Measurements from ENCODE around the gene PRKN.
"Not testable (repeated sequence)": the region's sequence is repeated elsewhere in the genome, so short reads cannot be mapped to it uniquely, and the experiment has no call there.

PRKN gene

DNA sequence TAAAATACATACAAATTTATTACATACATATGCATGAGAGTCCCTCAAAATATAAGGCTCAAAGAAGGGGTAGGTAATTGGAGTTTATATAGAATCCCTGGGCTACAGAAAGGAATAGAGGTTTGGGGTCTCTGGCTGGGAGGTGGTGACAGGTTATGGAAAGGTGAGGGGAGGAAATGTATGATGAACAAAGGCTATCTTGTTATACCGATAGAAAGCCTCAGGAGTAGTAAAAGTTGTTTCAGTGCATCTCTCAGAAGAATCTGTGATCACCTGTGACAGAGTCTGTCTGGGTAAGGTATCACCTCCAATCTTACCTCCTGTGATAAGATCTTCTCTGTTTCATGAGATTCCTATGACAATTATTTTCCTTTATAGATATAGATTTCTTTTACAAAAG lies 1200.8 kb downstream of the PRKN start:
- no peak for DNase-seq (ENCODE audit: low read depth in 3 of 3, low spot score in 1 of 3)

DNA sequence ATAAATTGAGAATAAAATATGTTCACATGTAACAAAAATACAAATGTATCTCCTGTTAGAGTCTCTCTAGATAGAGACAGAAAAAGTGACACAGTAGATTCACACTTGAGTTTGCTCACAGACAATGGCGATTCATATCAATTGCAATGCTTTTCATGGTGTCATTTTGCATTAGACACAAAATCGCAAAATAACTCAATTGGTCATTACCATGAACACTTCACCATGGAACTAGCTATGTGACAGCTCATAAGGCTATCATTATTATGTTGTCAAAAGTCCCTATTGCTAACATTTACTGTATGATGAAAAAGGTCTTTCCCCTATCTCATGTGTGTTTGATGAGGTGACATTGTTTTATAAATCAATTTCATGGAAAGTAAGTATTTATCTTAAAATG lies 1204.2 kb downstream of the PRKN start:
- no peak for DNase-seq (ENCODE audit: low read depth in 3 of 3, low spot score in 1 of 3)

DNA sequence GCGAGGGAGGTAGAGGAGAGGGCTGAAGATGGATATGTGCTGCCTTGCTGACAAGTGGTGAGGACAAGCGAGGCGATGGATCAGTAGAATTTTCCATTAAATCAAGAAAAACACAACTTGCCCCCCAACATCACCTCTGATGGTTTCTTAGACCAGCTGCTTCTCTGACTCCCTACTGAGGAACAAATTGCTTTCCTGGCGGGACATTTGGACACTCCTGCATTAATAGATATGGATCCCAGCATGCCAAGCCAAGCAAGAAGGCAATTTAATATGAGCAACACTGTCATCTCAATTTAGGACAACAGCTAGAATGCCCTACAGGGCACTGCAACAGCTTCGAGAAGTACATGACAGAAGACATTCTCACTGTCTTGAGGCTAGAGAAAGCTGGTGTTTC lies 1205.3 kb downstream of the PRKN start:
- DNase-seq (ENCODE audit: low read depth in 3 of 3, low spot score in 1 of 3), result no peak

- no peak for DNase-seq (ENCODE audit: low read depth in 3 of 3, low spot score in 1 of 3)
Measured at GRCh38 chr6:161511447-161512095, 1216.0 kb downstream of the PRKN start.

GRCh38 chr6:161508341-161508740 lies 1219.2 kb downstream of the PRKN start:
- no peak for DNase-seq (ENCODE audit: low read depth in 3 of 3, low spot score in 1 of 3)

- no peak for DNase-seq (ENCODE audit: low read depth in 3 of 3, low spot score in 1 of 3)
Measured at GRCh38 chr6:161507375-161507774, 1220.2 kb downstream of the PRKN start.

GRCh38 chr6:161503570-161503969 lies 1224.0 kb downstream of the PRKN start:
- no peak for DNase-seq (ENCODE audit: low read depth in 3 of 3, low spot score in 1 of 3)

- no peak for DNase-seq (ENCODE audit: low read depth in 3 of 3, low spot score in 1 of 3)
Measured at GRCh38 chr6:161498881-161499280, 1228.7 kb downstream of the PRKN start.

- DNase-seq (ENCODE audit: low read depth in 3 of 3, low spot score in 1 of 3), result no peak
Measured at GRCh38 chr6:161498359-161498758, 1229.2 kb downstream of the PRKN start.

- no peak for DNase-seq (ENCODE audit: low read depth in 3 of 3, low spot score in 1 of 3)
Measured at GRCh38 chr6:161496941-161497340, 1230.6 kb downstream of the PRKN start.

GRCh38 chr6:161496271-161496670 lies 1231.3 kb downstream of the PRKN start:
- not testable (repeated sequence) for DNase-seq (ENCODE audit: low read depth in 3 of 3, low spot score in 1 of 3)

DNA sequence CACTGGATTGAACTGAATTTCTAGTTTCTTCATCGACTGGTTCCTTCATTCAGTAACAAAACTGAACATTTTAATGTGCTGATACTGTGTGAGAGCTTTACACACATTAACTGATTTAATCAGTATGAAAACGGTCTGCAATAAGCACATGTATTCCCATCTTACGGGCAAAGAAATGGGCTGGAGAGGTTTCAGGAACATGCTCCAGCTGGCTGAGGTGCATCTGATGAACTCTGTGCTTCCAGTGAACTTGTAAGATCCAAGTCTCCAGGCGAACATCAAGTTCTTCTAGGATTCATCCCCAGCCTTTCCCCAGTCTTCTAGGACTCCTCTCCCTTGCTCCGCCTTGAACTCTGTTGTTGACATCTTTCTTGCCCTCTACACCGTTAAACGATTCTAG lies 1233.0 kb downstream of the PRKN start:
- no peak for DNase-seq (ENCODE audit: low read depth in 3 of 3, low spot score in 1 of 3)

DNA sequence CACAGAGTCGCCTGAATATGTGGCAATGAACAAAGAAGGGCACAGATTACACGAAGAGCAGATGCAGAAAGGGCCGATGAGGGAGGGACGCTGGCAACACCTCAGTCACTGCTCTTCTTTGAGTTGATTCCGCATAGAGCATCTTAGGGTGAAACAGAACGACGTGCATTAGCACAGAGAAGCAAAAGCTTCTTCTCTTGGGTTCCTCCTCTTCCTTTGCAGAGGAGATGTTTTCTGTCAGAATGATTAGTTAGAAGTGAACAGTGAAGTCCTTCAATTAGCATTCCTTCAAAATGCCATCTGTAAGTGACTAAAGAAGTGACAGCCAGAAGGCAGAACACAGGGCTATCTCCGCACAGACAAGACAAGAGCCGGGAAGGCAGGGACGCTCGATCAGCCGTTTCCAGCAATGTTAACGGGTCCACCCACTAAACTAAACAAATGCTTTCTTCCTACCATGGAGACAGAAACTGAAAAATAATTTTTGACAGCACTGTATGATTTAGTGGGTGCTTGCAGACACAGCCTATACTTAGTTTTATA lies 1233.9 kb downstream of the PRKN start:
- DNase-seq (ENCODE audit: low read depth in 3 of 3, low spot score in 1 of 3), result no peak

DNA sequence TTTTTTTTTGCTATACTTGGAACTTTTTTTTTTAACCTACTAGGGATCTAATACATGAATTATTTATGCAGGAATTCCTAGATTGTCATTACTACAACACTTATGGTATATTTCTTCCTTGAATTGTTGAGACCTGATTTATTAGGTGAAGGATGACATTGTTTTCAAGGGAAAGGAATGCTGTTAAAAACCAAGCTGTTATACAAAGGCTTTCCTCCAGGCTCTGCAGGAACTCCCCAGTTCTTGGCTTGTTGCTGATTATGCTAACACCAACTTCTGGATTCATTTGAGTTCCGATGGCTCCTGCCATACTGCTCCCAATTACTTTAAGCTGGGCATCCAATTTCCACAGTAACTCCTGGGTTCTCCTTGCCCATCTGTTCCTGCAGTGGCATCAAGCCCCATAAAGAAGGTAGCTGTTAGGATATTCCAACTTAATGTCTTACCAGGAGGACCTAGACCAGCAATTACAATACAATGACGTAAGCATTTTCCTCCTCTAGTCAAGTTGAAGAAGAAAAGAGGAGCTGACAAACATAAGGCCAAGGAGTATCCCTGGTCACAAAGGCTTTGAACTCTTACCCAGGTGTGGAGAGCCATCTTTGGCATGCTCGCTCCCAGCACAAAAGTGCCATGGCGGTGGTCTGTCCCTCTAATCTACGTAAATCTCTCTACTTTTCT lies 1237.8 kb downstream of the PRKN start:
- no peak for DNase-seq (ENCODE audit: low read depth in 3 of 3, low spot score in 1 of 3)

- no peak for DNase-seq (ENCODE audit: low read depth in 3 of 3, low spot score in 1 of 3)
Measured at GRCh38 chr6:161487694-161488093, 1239.9 kb downstream of the PRKN start.

GRCh38 chr6:161487217-161487531 lies 1240.4 kb downstream of the PRKN start:
- no peak for DNase-seq (ENCODE audit: low read depth in 3 of 3, low spot score in 1 of 3)

- no peak for DNase-seq (ENCODE audit: low read depth in 3 of 3, low spot score in 1 of 3)
Measured at GRCh38 chr6:161486361-161487216, 1241.0 kb downstream of the PRKN start.

DNA sequence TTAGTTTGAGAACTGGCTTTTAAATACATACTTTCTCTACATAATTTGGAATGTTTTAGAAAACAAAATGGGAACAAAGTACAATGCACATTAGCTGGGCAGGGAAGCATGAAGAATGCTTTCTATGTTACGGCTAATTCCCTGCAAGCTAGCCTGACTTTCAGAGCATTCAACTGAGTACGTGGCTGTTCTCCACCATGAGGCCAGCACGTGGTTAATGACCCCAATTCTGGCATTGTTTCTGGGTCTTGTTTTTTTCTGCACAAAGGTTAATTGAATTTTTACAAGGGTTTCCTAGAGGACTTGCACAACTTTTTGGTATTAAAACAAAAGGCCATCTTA lies 1245.1 kb downstream of the PRKN start:
- no peak for DNase-seq (ENCODE audit: low read depth in 3 of 3, low spot score in 1 of 3)

DNA sequence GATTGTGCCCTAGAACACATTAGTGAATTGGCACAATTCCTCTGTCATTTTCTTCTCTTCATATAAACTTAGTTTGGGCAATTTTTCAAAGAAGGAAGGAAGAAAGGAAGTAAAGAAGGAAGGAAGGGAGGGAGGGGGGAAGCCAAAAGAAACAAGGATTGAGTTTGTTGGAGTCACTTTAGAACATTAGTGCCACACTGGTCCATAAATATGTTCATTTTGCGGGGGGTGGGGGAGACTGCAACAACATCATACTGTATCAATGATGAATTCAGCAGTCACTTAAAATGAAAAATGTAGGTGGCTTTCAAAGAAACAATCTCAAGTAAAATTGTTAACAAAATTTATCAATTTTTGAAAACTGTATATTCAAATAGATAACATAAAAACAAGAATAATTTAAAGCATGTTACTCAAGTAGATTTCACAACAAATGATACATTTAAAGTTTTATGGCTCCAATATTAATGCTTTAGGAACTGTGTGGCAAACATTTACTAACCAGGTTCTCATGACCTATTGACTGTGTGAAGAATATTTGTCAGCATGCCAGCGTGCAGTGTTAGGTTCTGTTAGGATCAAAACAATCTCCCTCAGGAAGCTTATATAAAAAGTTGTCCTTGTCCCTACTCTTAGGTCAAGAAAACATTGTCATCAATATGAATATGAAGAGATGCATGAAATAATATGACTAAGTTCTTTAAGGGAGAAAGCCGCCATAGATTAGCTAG lies 1245.6 kb downstream of the PRKN start:
- no peak for DNase-seq (ENCODE audit: low read depth in 3 of 3, low spot score in 1 of 3)

DNA sequence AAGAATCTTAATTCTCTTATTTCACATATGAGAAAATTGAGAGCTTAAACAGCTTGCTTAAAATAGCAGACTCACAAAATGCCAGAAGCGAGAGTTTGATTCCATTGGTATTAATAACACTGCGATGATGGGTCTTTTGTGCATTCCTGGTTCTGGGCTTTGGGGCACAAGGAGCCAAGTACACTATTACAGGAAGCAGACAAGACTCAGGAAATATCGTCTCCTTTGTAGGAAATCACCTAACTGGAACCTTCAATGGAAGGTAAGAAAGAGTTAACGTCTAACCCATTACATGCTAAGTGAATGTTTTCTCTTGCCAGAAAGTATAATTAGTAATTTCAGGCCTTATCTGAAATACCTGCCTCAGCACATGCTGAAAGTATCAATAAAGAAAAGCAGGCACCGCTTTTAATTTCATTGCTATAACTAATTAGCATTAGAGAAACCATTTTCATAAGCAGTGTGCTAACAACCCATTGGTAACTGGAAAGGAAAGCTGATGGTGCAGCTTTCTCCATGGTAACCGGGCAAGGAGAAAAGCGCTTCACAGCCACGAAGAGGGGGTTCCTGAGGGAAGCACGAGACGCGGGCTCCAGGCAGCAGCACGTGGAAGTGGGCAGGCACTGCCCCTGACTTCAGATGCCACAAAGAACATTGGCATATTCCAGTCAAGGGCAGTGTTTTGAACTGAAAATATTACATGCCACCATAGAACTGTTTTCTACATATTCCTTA lies 1247.0 kb downstream of the PRKN start:
- DNase-seq (ENCODE audit: low read depth in 3 of 3, low spot score in 1 of 3), result no peak

GRCh38 chr6:161479376-161479775 lies 1248.2 kb downstream of the PRKN start:
- DNase-seq (ENCODE audit: low read depth in 3 of 3, low spot score in 1 of 3), result no peak

Measured in stimulated activated CD4-positive, alpha-beta T cell treated with anti-CD3 and anti-CD28 coated beads, TNF-alpha, amount 100 ng/mL, for 1 hour (primary cell).